GM18517 (cell line): ENCODE results near the gene AMMECR1.
"Not testable (repeated sequence)": the region's sequence is repeated elsewhere in the genome, so short reads cannot be mapped to it uniquely, and the experiment has no call there.

Experiments used
- ATAC-seq: cut with Tn5 transposase; IDR thresholded peaks from one replicate; pipeline ENCODE4 v1.9.1; 2021; ENCODE audit warnings: mild to moderate bottlenecking, moderate library complexity; ENCODE audit not compliant: unreplicated experiment

Gene AMMECR1

GRCh38 chrX:110259117-110259516 is 58.8 kb downstream of the AMMECR1 start:
- no peak for ATAC-seq

DNA sequence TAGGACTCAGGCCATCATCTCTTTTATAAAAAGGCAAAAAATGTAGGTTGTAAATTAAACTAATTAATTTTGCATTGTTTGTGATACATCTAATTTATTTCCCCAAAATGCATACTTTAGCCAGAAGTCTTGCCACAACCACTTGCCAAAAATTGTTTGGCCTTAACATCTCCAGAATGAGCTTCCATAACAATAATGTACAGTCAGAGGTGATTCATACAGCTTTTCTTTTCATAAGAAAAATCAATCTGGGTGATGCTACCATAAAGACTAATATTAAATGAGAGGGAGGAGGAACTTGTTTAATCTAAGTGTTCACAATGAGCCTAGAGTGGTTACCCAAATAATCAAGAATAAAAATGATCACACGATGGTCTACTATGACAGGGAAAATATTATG is 59.3 kb downstream of the AMMECR1 start:
- no peak for ATAC-seq

- ATAC-seq: no peak
These were observed 60.0 kb downstream of the AMMECR1 start for GRCh38 chrX:110257889-110258288.

DNA sequence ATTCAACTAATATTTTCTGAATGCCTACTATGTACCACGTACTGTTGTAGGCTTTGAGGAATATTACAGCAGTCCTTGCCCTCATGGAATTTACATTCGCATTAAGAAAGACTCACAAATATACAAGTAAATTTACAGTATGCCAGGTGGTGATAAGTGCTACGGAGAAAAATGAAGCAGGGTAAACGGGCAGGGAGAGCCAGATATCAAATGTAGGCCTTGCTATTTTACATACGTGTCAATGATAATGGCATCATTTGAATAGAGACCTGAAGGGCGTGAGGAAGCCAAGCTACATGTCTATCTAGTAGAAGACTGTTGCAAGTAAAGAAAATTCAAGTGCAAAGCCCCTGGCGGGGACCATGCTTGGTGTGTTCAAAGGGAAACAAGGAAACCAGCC is 65.2 kb downstream of the AMMECR1 start:
- no peak for ATAC-seq

DNA sequence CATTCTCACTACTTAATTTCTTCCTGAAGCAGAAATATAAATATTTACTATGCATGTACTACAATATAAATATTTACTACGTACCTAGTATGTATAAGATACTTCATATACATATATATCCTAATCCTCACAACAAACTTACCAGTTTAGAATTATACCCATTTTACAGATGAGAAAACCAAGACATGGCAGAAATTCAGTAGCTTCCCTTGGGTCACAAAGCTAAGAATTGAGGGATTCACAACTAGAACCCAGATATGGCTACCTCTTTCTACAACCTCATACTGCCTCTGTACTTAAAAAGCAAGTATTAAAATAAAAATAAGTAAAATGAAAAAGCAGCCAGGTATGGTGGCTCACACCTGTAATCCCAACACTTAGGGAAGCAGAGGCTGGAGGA is 65.9 kb downstream of the AMMECR1 start:
- no peak for ATAC-seq

GRCh38 chrX:110251526-110251925 is 66.4 kb downstream of the AMMECR1 start:
- ATAC-seq: no peak

- no peak for ATAC-seq
These were observed 67.0 kb downstream of the AMMECR1 start for GRCh38 chrX:110250847-110251246.

DNA sequence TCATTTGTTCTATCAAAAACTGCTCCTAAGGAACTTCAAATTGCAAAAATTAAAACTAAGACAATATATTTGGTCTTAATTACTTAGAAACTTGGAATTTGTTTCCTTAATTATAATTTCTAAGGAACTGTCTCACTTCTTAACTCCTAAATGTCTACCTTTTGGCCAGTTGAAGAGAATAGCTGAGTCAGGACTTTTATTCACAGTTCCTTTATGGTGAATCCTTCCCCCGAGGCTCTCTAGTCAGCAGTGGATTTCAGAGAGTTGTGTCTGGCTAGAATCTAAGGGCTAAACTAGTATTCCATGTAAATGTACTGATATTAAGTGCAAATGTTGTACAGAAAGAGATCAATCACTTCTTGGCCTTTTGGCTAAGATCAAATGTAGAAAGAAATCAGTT is 69.3 kb downstream of the AMMECR1 start:
- no peak for ATAC-seq

DNA sequence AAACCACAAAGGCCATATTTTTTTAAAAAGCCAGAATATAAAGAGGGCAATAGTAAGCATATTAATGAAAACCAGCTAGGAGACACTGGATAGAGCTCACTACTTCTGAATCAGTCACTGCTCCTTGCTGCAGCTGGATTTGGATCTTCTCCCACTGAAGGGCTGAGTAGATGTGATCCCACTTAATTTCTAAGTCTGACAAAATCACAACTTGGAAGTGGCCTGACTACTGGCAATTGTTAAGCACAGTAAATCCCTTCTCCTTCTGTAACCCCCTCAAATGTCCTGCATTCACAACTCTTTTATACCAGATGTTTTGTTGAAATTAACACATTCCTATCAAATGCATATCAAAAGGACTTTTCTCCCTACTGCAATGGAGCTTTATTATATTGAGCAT is 72.9 kb downstream of the AMMECR1 start:
- ATAC-seq: no peak

GRCh38 chrX:110242371-110242770 is 75.5 kb downstream of the AMMECR1 start:
- no peak for ATAC-seq

DNA sequence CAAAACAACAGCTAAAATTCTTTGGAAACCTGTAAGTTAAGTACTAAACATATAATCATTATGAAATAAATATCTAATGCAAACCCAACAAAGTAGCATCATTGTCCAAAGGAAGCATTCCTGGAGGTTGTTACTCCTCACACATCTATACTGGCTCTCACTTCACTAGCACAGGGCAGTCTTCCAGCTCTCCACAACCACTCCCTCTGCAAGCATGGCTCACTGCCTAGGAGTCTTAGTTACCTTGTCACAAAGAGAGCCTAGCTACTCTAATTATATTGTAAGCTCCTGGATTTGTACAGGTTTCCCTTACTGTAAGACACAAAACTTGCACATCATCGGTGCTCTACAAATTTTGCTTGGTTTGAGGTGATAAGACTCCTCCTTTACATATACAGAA is 76.1 kb downstream of the AMMECR1 start:
- no peak for ATAC-seq

GRCh38 chrX:110238259-110238658 is 79.6 kb downstream of the AMMECR1 start:
- ATAC-seq: not testable (repeated sequence)

DNA sequence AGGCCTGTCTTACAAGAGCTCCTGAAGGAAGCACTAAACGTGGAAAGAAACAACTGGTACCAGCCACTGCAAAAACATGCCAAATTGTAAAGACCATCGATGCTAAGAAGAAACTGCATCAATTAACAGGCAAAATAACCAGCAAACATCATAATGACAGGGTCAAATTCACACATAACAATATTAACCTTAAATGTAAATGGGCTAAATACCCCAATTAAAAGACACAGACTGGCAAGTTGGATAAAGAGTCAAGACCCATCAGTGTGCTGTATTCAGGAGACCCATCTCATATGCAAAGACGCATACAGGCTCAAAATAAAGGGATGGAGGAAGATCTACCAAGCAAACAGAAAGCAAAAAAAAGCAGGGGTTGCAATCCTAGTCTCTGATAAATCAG is 86.4 kb downstream of the AMMECR1 start:
- ATAC-seq: not testable (repeated sequence)

- ATAC-seq: not testable (repeated sequence)
These were observed 88.3 kb downstream of the AMMECR1 start for GRCh38 chrX:110229497-110230111.

DNA sequence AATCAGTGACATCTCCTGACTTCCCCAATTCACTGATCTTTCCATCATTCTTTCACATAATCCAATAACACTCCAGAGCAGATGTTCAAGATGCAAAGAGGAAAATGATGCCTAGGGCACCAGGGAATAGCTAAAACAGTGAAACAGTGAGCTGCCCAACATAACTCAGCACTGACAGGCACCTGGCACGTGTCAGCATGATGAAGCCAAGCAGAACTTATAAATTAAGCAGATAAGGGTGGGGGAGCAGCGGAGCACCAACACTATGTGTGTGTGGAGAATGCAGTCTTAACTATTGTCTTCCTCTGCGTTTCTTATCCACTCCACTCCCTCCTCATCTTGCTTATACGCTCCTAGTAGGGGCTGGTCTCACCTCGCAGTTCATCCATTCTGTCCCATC is 89.4 kb downstream of the AMMECR1 start:
- no peak for ATAC-seq

GRCh38 chrX:110226931-110227330 is 91.0 kb downstream of the AMMECR1 start:
- ATAC-seq: no peak

DNA sequence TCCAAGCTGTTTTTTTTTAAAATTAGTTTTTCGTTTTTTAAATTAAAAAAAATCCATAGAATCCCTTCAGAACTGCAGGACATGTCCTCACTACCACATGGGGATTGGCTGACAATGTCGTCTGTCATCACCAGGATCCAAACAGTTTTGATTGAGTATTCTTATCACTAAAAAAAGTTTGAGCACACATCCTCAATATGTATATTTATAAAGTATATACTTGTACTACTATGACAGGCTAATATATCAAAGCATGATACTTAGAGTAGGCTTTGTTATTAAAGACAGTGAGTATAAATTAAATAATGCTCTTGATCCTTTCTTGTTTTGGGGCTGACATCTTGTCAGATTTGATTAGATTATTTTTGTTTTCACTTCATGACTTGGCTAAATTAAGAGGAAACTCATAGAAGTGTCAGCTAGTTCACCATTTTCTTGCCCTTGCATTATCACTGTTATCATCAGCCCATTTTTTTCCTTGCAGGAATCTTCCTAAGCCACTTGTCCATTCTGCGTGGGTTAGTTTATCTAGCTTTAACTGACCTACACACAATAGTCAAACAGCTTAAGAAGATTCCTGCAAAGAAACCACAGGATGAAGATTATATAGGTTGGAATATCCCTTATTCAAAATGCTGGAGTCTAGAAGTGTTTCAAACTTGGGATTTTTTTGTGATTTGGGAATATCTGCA is 92.8 kb downstream of the AMMECR1 start:
- no peak for ATAC-seq

DNA sequence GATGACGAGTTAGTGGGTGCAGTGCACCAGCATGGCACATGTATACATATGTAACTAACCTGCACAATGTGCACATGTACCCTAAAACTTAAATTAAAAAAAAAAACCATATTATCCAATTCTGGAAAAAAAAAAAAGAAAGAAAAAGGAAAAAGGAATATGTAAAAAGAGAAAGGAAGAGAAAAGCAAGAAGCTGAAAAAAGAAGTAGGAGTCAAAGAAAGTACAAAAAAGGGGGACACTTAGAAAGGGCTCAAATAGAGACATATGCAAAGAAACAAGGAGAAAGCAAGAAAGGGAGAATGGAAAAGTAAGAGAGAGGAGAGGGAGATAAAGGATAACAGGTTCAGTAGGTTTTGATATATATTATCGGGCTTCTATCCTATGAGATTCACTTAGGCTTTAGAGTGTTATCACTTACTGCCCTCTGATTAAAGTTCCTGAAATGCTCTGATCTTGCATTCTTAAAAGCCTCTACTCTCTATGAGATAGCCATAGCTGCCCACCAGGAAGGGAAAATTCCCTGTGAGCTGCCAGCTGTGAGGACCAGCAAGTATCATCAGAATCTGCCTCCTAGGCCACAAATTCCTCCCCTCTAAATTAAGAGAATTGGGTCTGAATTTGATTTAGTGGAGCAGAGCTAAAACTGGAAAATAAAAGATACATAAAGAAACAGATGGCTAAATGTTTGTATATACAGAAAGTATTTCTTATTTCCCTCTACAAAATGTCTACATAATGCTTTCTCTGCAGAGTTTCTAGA is 95.2 kb downstream of the AMMECR1 start:
- ATAC-seq: no peak

GRCh38 chrX:110219920-110220319 is 98.0 kb downstream of the AMMECR1 start:
- ATAC-seq: no peak

- no peak for ATAC-seq
These were observed 99.3 kb downstream of the AMMECR1 start for GRCh38 chrX:110218591-110218990.

DNA sequence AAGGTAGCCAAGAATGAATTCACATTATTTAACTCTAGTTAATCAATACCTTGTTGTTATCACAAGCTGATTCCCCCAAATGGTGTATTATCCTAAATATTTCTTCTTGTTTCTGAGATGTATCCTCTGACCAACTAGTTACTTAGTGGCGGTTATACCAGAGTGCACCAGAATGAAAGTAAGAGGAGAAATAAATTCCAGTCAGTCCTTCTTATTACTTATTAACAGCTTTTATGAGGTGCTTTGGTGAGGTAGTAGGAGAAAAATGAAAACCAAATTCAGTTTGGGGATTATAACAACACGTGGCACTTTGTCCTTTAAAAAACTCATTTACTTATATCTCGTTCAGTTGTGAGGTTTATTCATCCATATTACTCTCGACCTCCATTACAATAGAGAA is 101.9 kb downstream of the AMMECR1 start:
- no peak for ATAC-seq

DNA sequence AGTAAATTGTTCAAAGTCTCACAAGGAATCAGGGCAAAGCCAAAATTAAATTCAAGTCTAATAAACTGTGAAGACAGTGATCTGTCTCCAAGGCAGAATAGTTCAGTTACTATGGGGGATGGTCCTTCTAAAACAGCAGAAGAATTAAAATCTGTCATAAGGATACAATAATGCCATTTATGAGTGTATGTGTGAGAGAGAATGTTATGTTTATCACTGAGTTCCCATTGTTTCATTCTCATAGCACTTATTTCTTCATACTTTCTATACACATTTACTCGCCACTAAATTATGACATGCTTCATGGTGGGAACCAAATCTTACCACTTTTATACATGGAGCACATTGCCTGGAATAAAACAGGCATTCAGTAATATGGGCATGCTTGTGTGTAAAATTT is 102.5 kb downstream of the AMMECR1 start:
- ATAC-seq: no peak
